ENCODE measurements around the gene STOML3.
"Not testable (repeated sequence)": the region's sequence is repeated elsewhere in the genome, so short reads cannot be mapped to it uniquely, and the experiment has no call there.

STOML3 gene

GRCh38 chr13:38990693-38991092 lies at the start of gene STOML3:
STOML3 (minus strand) TSS chr13:38990831; CDS start chr13:38990721, 110 bp downstream.
- DNase-seq = no peak

GRCh38 chr13:39040206-39040605 lies 49.6 kb upstream of the STOML3 start:
- DNase-seq = no peak

GRCh38 chr13:39039041-39039440 lies 48.4 kb upstream of the STOML3 start:
- DNase-seq = no peak

GRCh38 chr13:39038569-39039030 lies 48.0 kb upstream of the STOML3 start:
- DNase-seq = peak; percentile 50

- peak; percentile 80 for DNase-seq
These were observed 47.4 kb upstream of the STOML3 start, which contains the start of the genes NHLRC3 and PROSER1 for GRCh38 chr13:39037880-39038568. NHLRC3 (plus strand) TSS chr13:39038456; CDS start chr13:39038640, 184 bp downstream. PROSER1 (minus strand) TSS chr13:39038089; CDS start chr13:39037242, 847 bp downstream.

- DNase-seq = no peak
These were observed 46.8 kb upstream of the STOML3 start for GRCh38 chr13:39037410-39037879.

- DNase-seq = no peak
These were observed 45.6 kb upstream of the STOML3 start for GRCh38 chr13:39036212-39036611.

- no peak for DNase-seq
These were observed 45.2 kb upstream of the STOML3 start for GRCh38 chr13:39035799-39036198.

- DNase-seq = no peak
These were observed 44.6 kb upstream of the STOML3 start for GRCh38 chr13:39035204-39035603.

GRCh38 chr13:39034085-39034484 lies 43.5 kb upstream of the STOML3 start:
- DNase-seq = no peak

- no peak for DNase-seq
These were observed 41.5 kb upstream of the STOML3 start for GRCh38 chr13:39032150-39032549.

- DNase-seq = no peak
These were observed 34.8 kb upstream of the STOML3 start for GRCh38 chr13:39025433-39025839.

GRCh38 chr13:39023761-39024160 lies 33.1 kb upstream of the STOML3 start:
- no peak for DNase-seq

GRCh38 chr13:39023316-39023715 lies 32.7 kb upstream of the STOML3 start:
- DNase-seq = no peak

- no peak for DNase-seq
These were observed 30.3 kb upstream of the STOML3 start for GRCh38 chr13:39020853-39021462.

GRCh38 chr13:39016787-39017186 lies 26.2 kb upstream of the STOML3 start:
- DNase-seq = no peak

- DNase-seq = no peak
These were observed 25.5 kb upstream of the STOML3 start for GRCh38 chr13:39016087-39016486.

- DNase-seq = no peak
These were observed 22.8 kb upstream of the STOML3 start for GRCh38 chr13:39013462-39013861.

GRCh38 chr13:39012608-39013007 lies 22.0 kb upstream of the STOML3 start:
- no peak for DNase-seq

GRCh38 chr13:39006371-39007111 lies 15.9 kb upstream of the STOML3 start:
- DNase-seq = not testable (repeated sequence)

GRCh38 chr13:38998739-38999138 lies 8.1 kb upstream of the STOML3 start:
- DNase-seq = no peak

GRCh38 chr13:38993381-38993780 lies 2.8 kb upstream of the STOML3 start:
- DNase-seq = no peak

- no peak for DNase-seq
These were observed 9.5 kb downstream of the STOML3 start for GRCh38 chr13:38981096-38981495.

- DNase-seq = no peak
These were observed 9.9 kb downstream of the STOML3 start for GRCh38 chr13:38980750-38981078.
